AG09309 (cell line): ENCODE measurements around the gene ATP2A3.

Source experiments
- DNase-seq: peaks from one replicate; pipeline ENCODE4 v3.0.0-alpha.2; 2010; ENCODE audit warnings: low read depth
- H3K4me3 ChIP-seq: 2 replicates; pipeline ENCODE4 v1.5.1; 2011; ENCODE audit warnings: mild to moderate bottlenecking, low read depth, low read length, moderate library complexity; ENCODE audit not compliant: control insufficient read depth
- CTCF ChIP-seq: IDR thresholded peaks from 2 replicates; pipeline ENCODE4 v1.5.1; 2011; ENCODE audit warnings: mild to moderate bottlenecking, low read depth, low read length, inconsistent platforms; ENCODE audit not compliant: insufficient read depth, control insufficient read depth; ENCODE audit errors: missing control alignments

The ATP2A3 gene

GRCh38 chr17:3923466-3924190, 40.6 kb downstream of the ATP2A3 start:
- no peak for TF ChIP-seq CTCF

GRCh38 chr17:3922765-3923164, 41.5 kb downstream of the ATP2A3 start:
- no peak for DNase-seq
- no peak overlapping the region for H3K4me3 ChIP-seq
- TF ChIP-seq CTCF: no peak

More at GRCh38 chr17:3923466-3924190, 40.6 kb downstream of the ATP2A3 start:
- no peak overlapping the region for H3K4me3 ChIP-seq
- no peak for DNase-seq

- no peak for DNase-seq
These were observed 42.5 kb downstream of the ATP2A3 start for GRCh38 chr17:3921502-3922319.

GRCh38 chr17:3921006-3921405, 43.2 kb downstream of the ATP2A3 start:
- no peak overlapping the region for H3K4me3 ChIP-seq
- no peak for TF ChIP-seq CTCF
- DNase-seq: no peak

More at GRCh38 chr17:3921502-3922319, 42.5 kb downstream of the ATP2A3 start:
- no peak overlapping the region for H3K4me3 ChIP-seq
- TF ChIP-seq CTCF: no peak

DNA sequence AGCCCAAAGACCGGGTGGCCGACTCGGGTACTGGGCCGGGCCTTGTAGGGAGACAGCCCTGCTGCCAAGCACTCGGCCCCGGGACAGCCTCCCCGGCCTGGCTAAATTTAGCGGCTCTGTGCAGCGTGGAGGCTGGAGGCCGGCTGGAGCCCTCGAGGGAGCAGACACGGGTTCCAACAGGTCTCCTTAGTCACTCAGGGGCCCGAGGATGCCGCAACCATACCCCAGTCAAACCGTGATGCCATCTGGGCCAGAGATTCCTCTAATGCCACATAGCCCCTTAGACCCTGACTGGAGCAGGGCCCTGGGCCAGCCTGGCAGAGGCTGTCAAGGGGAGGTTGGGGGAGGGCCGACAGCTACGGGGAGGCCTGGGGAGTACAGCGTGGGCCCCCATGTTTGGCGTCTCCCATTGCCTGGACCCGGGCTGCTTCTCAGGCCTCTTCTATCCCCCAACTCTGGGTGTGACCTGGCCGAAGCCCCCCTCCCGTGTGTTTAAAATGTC, 45.1 kb downstream of the ATP2A3 start:
- DNase-seq: no peak
- TF ChIP-seq CTCF: no peak
- H3K4me3 ChIP-seq: no peak overlapping the region

DNA sequence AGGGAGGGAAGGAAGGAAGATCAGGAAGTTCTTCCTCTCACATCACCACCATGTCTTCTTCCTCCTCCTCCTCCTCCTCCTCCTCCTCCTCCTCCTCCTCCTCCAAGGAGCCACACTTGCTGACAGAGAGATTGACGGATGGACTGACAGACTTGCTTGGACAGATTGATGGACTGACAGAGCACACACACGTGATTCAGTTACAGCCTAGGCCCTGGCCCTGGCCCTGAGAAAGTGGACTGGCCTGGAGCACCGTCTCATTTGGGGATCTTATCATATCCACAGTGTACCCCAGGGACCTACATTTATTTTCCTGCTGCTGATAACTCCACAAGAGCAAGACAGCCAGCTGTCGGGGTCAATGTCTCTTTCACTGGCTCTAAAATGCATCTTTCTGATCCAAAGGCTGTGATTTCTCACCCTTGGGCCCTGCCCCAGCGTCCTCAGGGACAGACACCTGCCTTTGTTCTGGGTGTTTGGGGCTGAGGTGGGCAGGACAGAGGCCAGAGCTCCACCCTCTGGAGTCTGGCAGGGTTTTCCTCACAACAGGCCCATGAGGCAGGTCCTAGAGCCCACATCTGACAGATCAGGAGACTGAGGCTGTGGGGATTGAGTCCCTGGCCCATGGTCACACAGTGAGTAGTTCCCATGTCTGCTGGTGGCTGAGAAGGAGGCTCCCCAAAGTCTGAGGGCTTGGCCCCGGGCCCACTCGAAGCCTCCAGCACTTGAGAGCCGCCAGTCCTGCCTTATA, 45.7 kb downstream of the ATP2A3 start:
- DNase-seq: no peak
- TF ChIP-seq CTCF: no peak
- H3K4me3 ChIP-seq: no peak overlapping the region
